ENCODE results near the gene ITGB1. TPM values are rescaled to one million over a fixed set of nuclear protein-coding genes. Genes with fewer than 3 reads are reported as not detected.

The ITGB1 gene
- total and polyA plus RNA-seq, 7 experiments from 2014 or later = 26.5 to 205 (median 53.5) TPM

DNA sequence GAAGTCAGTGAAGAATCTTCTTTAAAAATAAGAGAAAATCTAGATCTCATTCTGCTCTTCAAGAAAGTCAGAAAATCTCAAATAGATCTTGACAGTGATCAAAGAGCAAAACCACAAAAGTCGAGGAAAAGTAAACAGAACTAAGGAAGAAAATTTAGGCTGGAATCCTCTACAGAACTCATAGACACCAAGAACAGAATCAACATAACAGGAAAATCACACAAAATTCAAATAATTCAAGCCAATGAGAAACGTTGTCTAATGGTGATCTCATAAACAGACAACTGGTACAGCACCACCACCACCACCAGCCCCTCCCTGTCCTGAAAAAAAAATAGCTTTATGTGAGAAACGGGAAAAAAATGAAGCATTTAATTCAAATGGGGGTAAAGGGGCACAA lies 6.9 kb downstream of the ITGB1 start:
- Mint-ChIP-seq H3K4me3 (peak overlapping the region in 1 of 10 donors; percentile 38), H3K27ac (no peak overlapping the region), H3K9me3 (no peaks in the 10 kb centered on the region), H3K27me3 (no peaks in the 10 kb centered on the region), H3K36me3 (no peaks in the 10 kb centered on the region), H3K4me1 (peaks cover 44 to 90% (median 82%) of the 10 kb centered on the region in 7 donors)
- no peak for ATAC-seq
- DNase-seq = no peak
- no peaks in the 10 kb centered on the region for H3K9me3 ChIP-seq (ENCODE audit: control insufficient read depth in 2 of 3, low read length in 3 of 3)
- no peak overlapping the region for H3K27ac ChIP-seq (ENCODE audit: low read depth, low read length)
- no peaks in the 10 kb centered on the region for H3K36me3 ChIP-seq (ENCODE audit: control insufficient read depth in 2 of 3, insufficient read depth in 3 of 3, low read length in 3 of 3)
- peaks cover 8 to 48% of the 10 kb centered on the region in 2 donors for H3K4me1 ChIP-seq (ENCODE audit: control insufficient read depth in 2 of 2, insufficient read depth in 2 of 2, low read length in 2 of 2)
- no peak overlapping the region for H3K4me3 ChIP-seq (ENCODE audit: low read length)
- intact Hi-C loops (cut with micrococcal nuclease) = loop anchor here in 1 of 2 donors (10.0 kb wide), 1 partner anchor 606 kb away; the partner anchor contains the start of gene EPC1
- POLR2A ChIA-PET = interaction anchor here (0.6 kb wide), 1 partner anchor 54 kb away, joined by 4 read pairs; no protein-coding TSS in a partner anchor
- CTCF ChIA-PET = no interaction called here
- no peaks in the 10 kb centered on the region for H3K27me3 ChIP-seq (ENCODE audit: control insufficient read depth in 2 of 2, insufficient read depth in 2 of 2, low read length in 2 of 2)

- H3K4me1 ChIP-seq (ENCODE audit: control insufficient read depth in 2 of 2, insufficient read depth in 2 of 2, low read length in 2 of 2) = peaks cover 8 to 51% of the 10 kb centered on the region in 2 donors
- intact Hi-C loops (cut with micrococcal nuclease) = loop anchor here in 1 of 2 donors (10.0 kb wide), 1 partner anchor 606 kb away; the partner anchor contains the start of gene EPC1
- H3K27ac ChIP-seq (ENCODE audit: low read depth, low read length) = no peak overlapping the region
- ChIA-PET CTCF (no interaction called here), POLR2A (no interaction called here)
- ATAC-seq (no peak), DNase-seq (no peak)
- H3K36me3 ChIP-seq (ENCODE audit: control insufficient read depth in 2 of 3, insufficient read depth in 3 of 3, low read length in 3 of 3) = no peaks in the 10 kb centered on the region
- H3K27ac Mint-ChIP-seq = peak overlapping the region in 1 of 9 donors; percentile 22
- no peaks in the 10 kb centered on the region for H3K36me3 Mint-ChIP-seq
- no peaks in the 10 kb centered on the region for H3K27me3 Mint-ChIP-seq
- H3K4me3 ChIP-seq (ENCODE audit: low read length) = no peak overlapping the region
- H3K4me1 Mint-ChIP-seq = peaks cover 41 to 88% (median 77%) of the 10 kb centered on the region in 7 donors
- H3K27me3 ChIP-seq (ENCODE audit: control insufficient read depth in 2 of 2, insufficient read depth in 2 of 2, low read length in 2 of 2) = no peaks in the 10 kb centered on the region
- peak overlapping the region in 1 of 10 donors; percentile 3 for H3K4me3 Mint-ChIP-seq
- H3K9me3 Mint-ChIP-seq = no peaks in the 10 kb centered on the region
- no peaks in the 10 kb centered on the region for H3K9me3 ChIP-seq (ENCODE audit: control insufficient read depth in 2 of 3, low read length in 3 of 3)
Observed at GRCh38 chr10:32950591-32951108, 7.4 kb downstream of the ITGB1 start.

- H3K27me3 Mint-ChIP-seq = no peaks in the 10 kb centered on the region
- ChIA-PET POLR2A (no interaction called here), CTCF (no interaction called here)
- no peak overlapping the region for H3K27ac Mint-ChIP-seq
- intact Hi-C loops (cut with micrococcal nuclease) = loop anchor here in 1 of 2 donors (1.0 kb wide), 1 partner anchor 9 kb away; the partner anchor contains the start of gene ITGB1
- H3K9me3 Mint-ChIP-seq = no peaks in the 10 kb centered on the region
- Histone ChIP-seq H3K27me3 (ENCODE audit: control insufficient read depth in 2 of 2, insufficient read depth in 2 of 2, low read length in 2 of 2) (no peaks in the 10 kb centered on the region), H3K36me3 (ENCODE audit: control insufficient read depth in 2 of 3, insufficient read depth in 3 of 3, low read length in 3 of 3) (no peaks in the 10 kb centered on the region), H3K4me3 (ENCODE audit: low read length) (no peak overlapping the region), H3K4me1 (ENCODE audit: control insufficient read depth in 2 of 2, insufficient read depth in 2 of 2, low read length in 2 of 2) (peaks cover 8 to 53% of the 10 kb centered on the region in 2 donors), H3K27ac (ENCODE audit: low read depth, low read length) (no peak overlapping the region), H3K9me3 (ENCODE audit: control insufficient read depth in 2 of 3, low read length in 3 of 3) (no peaks in the 10 kb centered on the region)
- peaks cover 29 to 79% (median 63%) of the 10 kb centered on the region in 7 donors for H3K4me1 Mint-ChIP-seq
- no peaks in the 10 kb centered on the region for H3K36me3 Mint-ChIP-seq
- ATAC-seq (no peak), DNase-seq (no peak)
- H3K4me3 Mint-ChIP-seq = no peak overlapping the region
Observed at GRCh38 chr10:32949221-32949678, 8.8 kb downstream of the ITGB1 start.

- intact Hi-C loops (cut with micrococcal nuclease) = no loop called here
- Histone ChIP-seq H3K4me3 (ENCODE audit: low read length) (no peak overlapping the region), H3K27ac (ENCODE audit: low read depth, low read length) (no peak overlapping the region), H3K9me3 (ENCODE audit: control insufficient read depth in 2 of 3, low read length in 3 of 3) (no peaks in the 10 kb centered on the region), H3K4me1 (ENCODE audit: control insufficient read depth in 2 of 2, insufficient read depth in 2 of 2, low read length in 2 of 2) (peaks cover 7 to 50% of the 10 kb centered on the region in 2 donors), H3K36me3 (ENCODE audit: control insufficient read depth in 2 of 3, insufficient read depth in 3 of 3, low read length in 3 of 3) (no peaks in the 10 kb centered on the region), H3K27me3 (ENCODE audit: control insufficient read depth in 2 of 2, insufficient read depth in 2 of 2, low read length in 2 of 2) (no peaks in the 10 kb centered on the region)
- no peaks in the 10 kb centered on the region for H3K9me3 Mint-ChIP-seq
- H3K27me3 Mint-ChIP-seq = no peaks in the 10 kb centered on the region
- DNase-seq = no peak
- ChIA-PET POLR2A (no interaction called here), CTCF (no interaction called here)
- H3K4me3 Mint-ChIP-seq = peak overlapping the region in 4 of 10 donors; percentile 14 to 61 (median 33)
- peak; percentile 18 for ATAC-seq
- peaks cover 25 to 76% (median 62%) of the 10 kb centered on the region in 7 donors for H3K4me1 Mint-ChIP-seq
- peak overlapping the region in 1 of 9 donors; percentile 57 for H3K27ac Mint-ChIP-seq
- H3K36me3 Mint-ChIP-seq = no peaks in the 10 kb centered on the region
Observed at GRCh38 chr10:32948451-32948850, 9.6 kb downstream of the ITGB1 start.

GRCh38 chr10:32947586-32947985 lies 10.4 kb downstream of the ITGB1 start:
- no peaks in the 10 kb centered on the region for H3K27me3 Mint-ChIP-seq
- no peak overlapping the region for H3K27ac ChIP-seq (ENCODE audit: low read depth, low read length)
- ATAC-seq (no peak), DNase-seq (no peak)
- no peaks in the 10 kb centered on the region for H3K9me3 Mint-ChIP-seq
- peaks cover 5 to 42% of the 10 kb centered on the region in 2 donors for H3K4me1 ChIP-seq (ENCODE audit: control insufficient read depth in 2 of 2, insufficient read depth in 2 of 2, low read length in 2 of 2)
- CTCF ChIA-PET = no interaction called here
- intact Hi-C loops (cut with micrococcal nuclease) = no loop called here
- H3K9me3 ChIP-seq (ENCODE audit: control insufficient read depth in 2 of 3, low read length in 3 of 3) = no peaks in the 10 kb centered on the region
- no peaks in the 10 kb centered on the region for H3K36me3 Mint-ChIP-seq
- POLR2A ChIA-PET = interaction anchor here (1.0 kb wide), 1 partner anchor 10 kb away, joined by 3 read pairs; the partner anchor contains the start of gene ITGB1
- H3K4me3 ChIP-seq (ENCODE audit: low read length) = no peak overlapping the region
- no peaks in the 10 kb centered on the region for H3K36me3 ChIP-seq (ENCODE audit: control insufficient read depth in 2 of 3, insufficient read depth in 3 of 3, low read length in 3 of 3)
- peaks cover 24 to 71% (median 56%) of the 10 kb centered on the region in 7 donors for H3K4me1 Mint-ChIP-seq
- no peaks in the 10 kb centered on the region for H3K27me3 ChIP-seq (ENCODE audit: control insufficient read depth in 2 of 2, insufficient read depth in 2 of 2, low read length in 2 of 2)
- H3K27ac Mint-ChIP-seq = peak overlapping the region in 1 of 9 donors; percentile 16
- no peak overlapping the region for H3K4me3 Mint-ChIP-seq

GRCh38 chr10:32946108-32946507 lies 11.9 kb downstream of the ITGB1 start:
- ATAC-seq (no peak), DNase-seq (no peak)
- POLR2A ChIA-PET = interaction anchor here (0.8 kb wide), 1 partner anchor 31 kb away, joined by 4 read pairs; no protein-coding TSS in a partner anchor
- CTCF ChIA-PET = no interaction called here
- Histone ChIP-seq H3K27ac (ENCODE audit: low read depth, low read length) (no peak overlapping the region), H3K4me1 (ENCODE audit: control insufficient read depth in 2 of 2, insufficient read depth in 2 of 2, low read length in 2 of 2) (peaks cover 5 to 42% of the 10 kb centered on the region in 2 donors), H3K4me3 (ENCODE audit: low read length) (no peak overlapping the region), H3K36me3 (ENCODE audit: control insufficient read depth in 2 of 3, insufficient read depth in 3 of 3, low read length in 3 of 3) (no peaks in the 10 kb centered on the region), H3K27me3 (ENCODE audit: control insufficient read depth in 2 of 2, insufficient read depth in 2 of 2, low read length in 2 of 2) (no peaks in the 10 kb centered on the region), H3K9me3 (ENCODE audit: control insufficient read depth in 2 of 3, low read length in 3 of 3) (no peaks in the 10 kb centered on the region)
- Mint-ChIP-seq H3K4me3 (no peak overlapping the region), H3K27me3 (no peaks in the 10 kb centered on the region), H3K9me3 (peaks cover 0 to 1% (median 0%) of the 10 kb centered on the region in 11 donors), H3K4me1 (peaks cover 21 to 64% (median 50%) of the 10 kb centered on the region in 7 donors), H3K36me3 (no peaks in the 10 kb centered on the region), H3K27ac (no peak overlapping the region)
- intact Hi-C loops (cut with micrococcal nuclease) = no loop called here

All from naive thymus-derived CD4-positive, alpha-beta T cell (primary cell).